GM18526 (cell line): ENCODE measurements around the gene MYO10.

Experiments used
- POLR2A ChIP-seq: IDR thresholded peaks from 3 replicates; pipeline ENCODE4 v1.6.1; 2011; ENCODE audit not compliant: insufficient read length; ENCODE audit errors: extremely low read depth

MYO10 gene

GRCh38 chr5:16740811-16741392 is 195.2 kb downstream of the MYO10 start:
- TF ChIP-seq POLR2A = no peak

DNA sequence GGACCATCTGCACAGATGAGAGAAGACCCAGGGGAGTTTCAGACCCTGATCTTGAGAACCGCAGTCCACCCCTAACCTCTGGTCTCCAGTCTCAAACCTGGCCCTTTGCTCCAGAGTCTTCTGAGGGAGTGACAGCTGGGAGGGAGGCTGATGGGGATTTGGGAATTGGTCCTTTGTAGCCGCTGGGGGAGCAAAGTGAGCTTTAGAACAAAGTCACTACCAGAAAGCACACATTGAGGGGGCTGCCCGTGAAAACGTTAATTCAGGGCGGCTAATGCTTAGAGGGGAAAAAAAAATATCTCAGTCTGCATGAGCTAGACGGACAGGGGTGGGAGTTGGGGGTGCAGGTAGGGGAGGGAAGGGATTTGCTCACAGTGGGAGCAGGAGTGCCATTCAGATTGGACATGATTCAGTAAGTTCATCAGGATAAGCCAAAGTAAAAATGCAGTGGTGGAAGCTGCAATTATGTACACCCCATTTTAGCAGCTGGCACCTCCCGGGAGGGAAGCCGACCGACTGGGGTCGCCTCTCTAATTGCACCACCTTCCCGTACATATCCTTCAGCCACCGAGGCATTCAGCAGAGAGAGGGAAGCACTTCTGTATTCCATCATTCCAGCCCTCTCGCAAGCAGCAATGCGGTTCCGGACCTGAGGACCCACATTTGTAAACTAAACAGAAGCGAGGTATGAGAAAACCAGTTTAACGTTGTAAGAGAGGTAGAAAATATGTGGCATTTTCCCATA is 195.8 kb downstream of the MYO10 start:
- TF ChIP-seq POLR2A = no peak

DNA sequence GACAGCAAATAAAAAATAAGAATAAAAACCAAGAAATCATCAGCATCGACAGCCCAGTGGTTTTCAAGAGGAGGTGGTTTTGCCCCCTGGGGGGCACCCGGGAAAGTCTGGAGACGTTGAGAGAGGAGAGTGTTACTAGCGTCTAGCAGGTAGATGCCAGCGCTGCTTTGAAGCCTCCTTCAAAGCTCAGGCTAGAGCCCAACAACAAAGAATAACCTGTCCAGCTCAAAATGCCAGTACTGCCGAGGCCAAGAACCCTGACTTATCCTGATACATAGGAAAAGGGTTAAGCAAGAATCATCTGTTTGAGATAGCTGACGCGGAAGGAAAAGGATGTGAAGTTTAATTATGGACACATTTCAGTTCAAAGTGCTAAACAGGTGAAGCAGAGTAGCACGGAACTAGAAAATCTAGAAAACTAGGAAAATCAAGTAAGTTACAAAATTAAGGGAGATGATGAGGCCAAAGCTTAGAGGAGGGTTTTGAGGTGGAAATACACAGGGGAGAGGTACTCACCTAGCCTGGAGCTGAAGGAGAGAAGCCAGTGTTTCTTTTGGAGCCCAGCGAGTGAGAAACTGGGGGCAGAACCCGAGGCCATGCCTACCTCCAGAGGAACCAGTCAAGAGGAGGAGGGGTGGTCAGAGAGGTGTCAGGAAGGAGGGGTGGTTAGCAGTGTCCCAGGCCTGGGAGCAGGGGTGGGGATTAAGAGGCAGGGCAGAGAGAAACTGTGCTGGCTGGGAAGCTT is 198.3 kb downstream of the MYO10 start:
- no peak for TF ChIP-seq POLR2A

DNA sequence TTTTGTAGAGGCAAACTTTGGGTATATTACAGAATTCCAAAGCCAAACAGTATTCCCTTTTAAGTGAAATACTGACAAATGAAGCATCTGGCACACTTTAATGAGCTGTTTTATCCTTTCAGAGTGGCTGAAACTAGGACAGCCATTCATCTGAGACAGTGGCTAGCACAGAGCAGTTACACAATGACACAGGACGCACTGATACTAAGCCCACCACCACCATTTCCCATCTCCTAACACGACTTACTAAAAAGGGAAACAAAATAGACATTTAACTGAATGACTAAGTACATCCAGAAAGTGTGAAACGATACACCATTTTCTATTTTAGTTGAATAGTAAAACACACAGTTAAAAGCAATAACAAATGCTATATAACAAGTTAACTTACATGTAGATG is 198.9 kb downstream of the MYO10 start:
- TF ChIP-seq POLR2A = no peak

GRCh38 chr5:16736158-16736995 is 199.7 kb downstream of the MYO10 start:
- no peak for TF ChIP-seq POLR2A

GRCh38 chr5:16735101-16736060 is 200.7 kb downstream of the MYO10 start:
- no peak for TF ChIP-seq POLR2A

GRCh38 chr5:16733331-16734006 is 202.6 kb downstream of the MYO10 start:
- no peak for TF ChIP-seq POLR2A

DNA sequence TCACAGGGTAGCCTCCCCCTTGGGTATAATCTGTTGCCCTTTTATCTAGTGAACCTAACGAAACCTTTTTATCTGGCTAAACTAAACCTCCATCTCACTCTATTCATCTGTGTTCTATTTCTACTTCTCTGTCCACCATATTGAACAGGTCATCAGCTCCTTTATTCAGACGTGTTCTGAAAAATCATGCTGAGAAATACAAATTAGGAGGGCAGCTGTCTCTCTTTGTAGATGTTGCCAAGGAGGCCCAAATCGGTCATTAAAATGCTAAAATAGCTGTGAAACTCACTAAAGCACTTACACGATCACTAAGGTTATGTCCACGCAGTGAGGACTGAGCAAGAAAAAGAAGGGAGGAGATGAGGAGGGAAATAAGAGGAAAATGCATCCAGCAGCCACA is 203.7 kb downstream of the MYO10 start:
- TF ChIP-seq POLR2A = no peak

GRCh38 chr5:16727755-16728325 is 208.2 kb downstream of the MYO10 start:
- no peak for TF ChIP-seq POLR2A

GRCh38 chr5:16726538-16726946 is 209.5 kb downstream of the MYO10 start:
- TF ChIP-seq POLR2A = no peak

- TF ChIP-seq POLR2A = no peak
Measured at GRCh38 chr5:16725575-16725974, 210.5 kb downstream of the MYO10 start.

DNA sequence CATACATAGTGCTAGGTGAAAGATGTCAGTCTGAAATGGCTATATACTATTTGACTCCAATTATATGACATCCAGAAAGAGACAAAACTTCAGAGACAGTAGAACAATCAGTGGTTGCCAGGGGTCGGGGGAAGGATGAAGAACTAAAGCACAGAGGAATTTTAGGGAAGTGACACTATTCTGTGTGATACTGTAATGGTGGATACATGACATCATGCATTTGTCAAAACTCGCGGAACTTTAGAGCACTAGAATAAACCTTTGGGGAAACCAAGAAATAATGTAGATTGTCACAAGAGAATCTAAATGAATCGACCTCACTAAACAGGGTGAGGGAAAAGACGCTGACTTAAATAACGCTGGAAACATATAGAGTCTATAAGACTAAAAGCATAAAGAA is 212.3 kb downstream of the MYO10 start:
- TF ChIP-seq POLR2A = no peak

DNA sequence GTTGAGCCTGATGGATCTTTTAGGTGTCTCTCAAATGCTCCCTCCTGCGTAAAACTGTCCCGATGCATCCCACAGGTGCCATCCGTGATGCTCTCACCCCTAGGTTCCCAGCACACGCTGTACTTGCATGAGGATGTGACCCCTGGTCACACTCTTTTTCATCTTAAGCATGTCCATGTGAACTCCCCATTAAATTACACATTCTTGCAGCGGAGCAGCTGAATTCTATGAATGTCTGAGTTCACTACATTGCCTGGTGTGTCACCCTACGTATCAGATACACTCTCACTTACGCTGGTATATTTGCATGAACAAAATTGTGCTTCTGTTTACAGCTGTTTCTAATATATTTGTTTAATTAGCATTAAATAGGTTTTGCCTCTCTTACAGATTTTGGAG is 214.0 kb downstream of the MYO10 start:
- TF ChIP-seq POLR2A = no peak
